Natural killer cell treated with Interleukin-12 subunit alpha and Interleukin-12 subunit beta and Interleukin-15 and Interleukin-18, amount 100 ng/mL, for 72 hours (primary cell): ENCODE measurements around the gene RYR2. TPM values are rescaled to one million over a fixed set of nuclear protein-coding genes. Genes with fewer than 3 reads are reported as not detected.

Source experiments
- ATAC-seq, 2 donors: fragments of 150-1000 bp; cut with Tn5 transposase in 1 of 2; sonication (Bioruptor Pico), chemical (Tn5 transposase) in 1 of 2; 2 replicates each; pipeline ENCODE4 v1.10.0; 2021
- DNase-seq: peaks from one replicate; pipeline ENCODE4 v3.0.0; 2022; ENCODE audit warnings: low spot score
- H3K27ac Mint-ChIP-seq, 2 donors: 1 replicate in 1 of 2; 2 replicates in 1 of 2; pipeline ENCODE4 v1.8.0; 2022; ENCODE audit warnings: mixed read lengths in 2 of 2, mild to moderate bottlenecking in 1 of 2, moderate library complexity in 1 of 2
- H3K27me3 Mint-ChIP-seq, 2 donors: 1 replicate in 1 of 2; 2 replicates in 1 of 2; pipeline ENCODE4 v1.8.0; 2022; ENCODE audit warnings: mixed read lengths in 2 of 2
- H3K36me3 Mint-ChIP-seq: one replicate; pipeline ENCODE4 v1.8.0; 2022; ENCODE audit warnings: mixed read lengths
- H3K4me1 Mint-ChIP-seq, 2 donors: 1 replicate in 1 of 2; 2 replicates in 1 of 2; pipeline ENCODE4 v1.8.0; 2022; ENCODE audit warnings: low read depth in 2 of 2, mixed read lengths in 2 of 2, mild to moderate bottlenecking in 1 of 2
- H3K4me3 Mint-ChIP-seq: one replicate; pipeline ENCODE4 v1.8.0; 2022; ENCODE audit warnings: mixed read lengths
- H3K9me3 Mint-ChIP-seq: 2 replicates; pipeline ENCODE4 v1.8.0; 2022; ENCODE audit warnings: mixed read lengths
- total RNA-seq, 2 donors: library from RNA; stranded (reverse); gene quantifications; one replicate each; pipeline ENCODE4 v1.2.3, GENCODE V29; 2022

RYR2 gene
- under 1 TPM in 1 of 2 donors, not detected in 1; 0.05 TPM for total RNA-seq

DNA sequence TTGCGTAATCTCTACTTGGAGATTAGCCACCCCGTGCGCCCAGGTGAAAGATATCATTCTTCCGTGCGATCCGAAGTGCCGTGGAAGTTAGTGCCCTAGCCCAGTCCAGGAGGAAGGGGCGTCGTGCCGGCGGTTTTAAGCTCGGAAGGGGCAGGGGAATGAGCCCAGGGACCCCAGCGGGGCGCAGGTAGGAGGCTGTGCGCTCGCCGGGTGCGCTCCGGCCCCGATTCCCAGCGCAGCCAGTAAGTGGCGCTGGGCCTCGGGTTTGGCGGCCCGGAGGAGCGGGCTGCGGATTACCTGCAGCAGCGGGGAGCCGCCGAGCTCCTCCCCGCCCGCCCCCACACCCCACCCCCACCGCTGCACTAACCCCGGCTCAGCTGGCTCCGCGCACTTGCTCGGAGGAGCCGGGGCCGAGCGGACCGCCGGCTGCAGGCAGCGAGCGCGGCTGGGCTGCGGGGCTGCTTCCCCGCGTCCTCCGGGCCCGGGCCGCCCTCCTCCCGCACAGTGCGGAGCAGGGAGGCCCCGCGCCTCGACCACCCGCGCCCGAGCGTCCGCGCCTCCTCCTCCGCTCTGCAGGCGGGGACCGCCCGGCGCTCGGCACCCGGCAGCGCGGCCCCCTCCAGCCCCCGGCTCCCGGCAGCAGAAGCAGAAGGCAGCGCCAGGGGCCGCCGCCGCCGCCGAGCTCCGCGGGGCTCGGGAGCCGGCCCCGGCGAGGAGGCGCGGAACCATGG, at the start of gene RYR2:
Gene RYR2, plus strand, starts transcription at position 390 of the 731 bp plus-strand sequence. Its CDS starts 338 bp downstream, at position 728.
- no peak for DNase-seq
- Mint-ChIP-seq H3K27ac (no peak within 1 kb of the TSS), H3K36me3 (peaks cover 4% of the 10 kb centered on the region), H3K4me3 (no peak within 1 kb of the TSS), H3K9me3 (no peaks in the 10 kb centered on the region), H3K4me1 (peaks cover 3 to 4% of the 10 kb centered on the region in 2 donors), H3K27me3 (peaks cover 18 to 26% of the 10 kb centered on the region in 2 donors)
- no peak for ATAC-seq

DNA sequence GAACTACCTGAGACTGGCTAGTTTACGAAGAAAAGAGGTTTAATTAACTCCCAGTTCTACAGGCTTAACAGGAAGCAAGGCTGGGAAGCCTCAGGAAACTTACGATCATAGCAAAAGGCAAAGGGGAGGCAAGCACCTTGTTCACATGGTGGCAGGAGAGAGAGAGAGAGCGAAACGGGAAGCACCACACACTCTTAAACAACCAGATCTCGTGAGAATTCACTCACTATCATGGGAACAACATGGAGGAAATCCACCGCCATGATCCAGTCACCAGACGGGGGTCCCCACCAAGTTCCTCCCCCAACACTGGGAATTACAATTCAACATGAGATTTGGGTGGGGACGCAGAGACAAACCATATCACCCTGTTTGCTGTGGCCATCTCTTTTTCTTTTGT, 49.5 kb upstream of the RYR2 start:
- H3K9me3 Mint-ChIP-seq, result peaks cover 11% of the 10 kb centered on the region
- peaks cover 3 to 32% of the 10 kb centered on the region in 2 donors for H3K27me3 Mint-ChIP-seq
- no peak overlapping the region for H3K27ac Mint-ChIP-seq
- H3K36me3 Mint-ChIP-seq, result no peaks in the 10 kb centered on the region
- H3K4me3 Mint-ChIP-seq, result no peak overlapping the region
- DNase-seq (no peak), ATAC-seq (no peak)
- H3K4me1 Mint-ChIP-seq, result no peaks in the 10 kb centered on the region

DNA sequence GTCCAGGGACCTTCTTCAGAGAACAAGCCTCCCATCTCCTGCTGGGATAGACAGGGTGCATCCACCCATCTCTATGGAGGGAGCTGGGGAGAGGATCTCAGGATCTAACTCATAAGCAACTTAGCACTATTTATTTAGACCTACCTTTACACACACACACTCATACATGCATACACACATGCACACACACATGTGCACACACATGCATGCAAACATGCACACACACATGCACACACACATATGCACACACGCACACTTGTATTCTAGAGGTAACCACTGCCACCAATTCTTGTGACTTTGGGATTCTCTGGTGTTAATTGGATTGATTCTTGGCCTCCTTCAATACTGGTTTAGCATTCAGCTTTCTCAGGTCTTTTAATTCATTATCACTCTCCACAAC, 47.5 kb upstream of the RYR2 start:
- DNase-seq (no peak), ATAC-seq (no peak)
- H3K27me3 Mint-ChIP-seq, result peaks cover 0 to 20% of the 10 kb centered on the region in 2 donors
- H3K4me3 Mint-ChIP-seq, result no peak overlapping the region
- no peaks in the 10 kb centered on the region for H3K4me1 Mint-ChIP-seq
- H3K36me3 Mint-ChIP-seq, result no peaks in the 10 kb centered on the region
- peaks cover 7% of the 10 kb centered on the region for H3K9me3 Mint-ChIP-seq
- no peak overlapping the region for H3K27ac Mint-ChIP-seq

- no peaks in the 10 kb centered on the region for H3K36me3 Mint-ChIP-seq
- DNase-seq (no peak), ATAC-seq (no peak)
- no peaks in the 10 kb centered on the region for H3K9me3 Mint-ChIP-seq
- no peak overlapping the region for H3K4me3 Mint-ChIP-seq
- peaks cover 2 to 10% of the 10 kb centered on the region in 2 donors for H3K27me3 Mint-ChIP-seq
- H3K4me1 Mint-ChIP-seq, result no peaks in the 10 kb centered on the region
- H3K27ac Mint-ChIP-seq, result no peak overlapping the region
Observed at GRCh38 chr1:236997361-236997760, 44.6 kb upstream of the RYR2 start.

- H3K4me3 Mint-ChIP-seq, result no peak overlapping the region
- no peaks in the 10 kb centered on the region for H3K9me3 Mint-ChIP-seq
- DNase-seq, result no peak
- H3K27ac Mint-ChIP-seq, result no peak overlapping the region
- no peaks in the 10 kb centered on the region for H3K4me1 Mint-ChIP-seq
- no peaks in the 10 kb centered on the region for H3K36me3 Mint-ChIP-seq
- H3K27me3 Mint-ChIP-seq, result peaks cover 2 to 10% of the 10 kb centered on the region in 2 donors
- ATAC-seq, result peak; percentile 51 to 52
Observed at GRCh38 chr1:236997882-236998281, 44.1 kb upstream of the RYR2 start.

GRCh38 chr1:236998546-236998945, 43.4 kb upstream of the RYR2 start:
- Mint-ChIP-seq H3K27me3 (peaks cover 2 to 10% of the 10 kb centered on the region in 2 donors), H3K4me1 (no peaks in the 10 kb centered on the region), H3K9me3 (no peaks in the 10 kb centered on the region), H3K4me3 (no peak overlapping the region), H3K27ac (no peak overlapping the region), H3K36me3 (no peaks in the 10 kb centered on the region)
- ATAC-seq, result no peak
- no peak for DNase-seq

DNA sequence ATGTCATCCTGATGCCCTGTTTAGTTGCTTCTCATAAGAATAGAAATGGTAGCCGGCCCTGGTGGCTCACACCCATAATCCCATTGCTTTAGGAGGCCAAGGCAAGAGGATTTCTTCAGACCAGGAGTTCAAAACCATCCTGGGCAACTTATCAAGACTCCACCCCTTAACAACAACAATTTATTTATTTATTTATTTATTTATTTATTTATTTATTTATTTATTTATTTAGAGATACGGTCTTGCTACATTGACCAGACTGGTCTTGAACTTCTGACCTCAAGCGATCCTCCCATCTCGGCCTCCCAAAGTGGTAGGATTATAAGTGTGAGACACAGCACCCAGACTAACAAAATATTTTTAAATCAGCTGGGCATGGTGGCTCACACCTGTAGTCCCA, 41.8 kb upstream of the RYR2 start:
- no peak for DNase-seq
- peaks cover 2 to 6% of the 10 kb centered on the region in 2 donors for H3K27me3 Mint-ChIP-seq
- no peaks in the 10 kb centered on the region for H3K36me3 Mint-ChIP-seq
- no peak overlapping the region for H3K4me3 Mint-ChIP-seq
- no peaks in the 10 kb centered on the region for H3K4me1 Mint-ChIP-seq
- H3K9me3 Mint-ChIP-seq, result no peaks in the 10 kb centered on the region
- ATAC-seq, result no peak
- no peak overlapping the region for H3K27ac Mint-ChIP-seq

DNA sequence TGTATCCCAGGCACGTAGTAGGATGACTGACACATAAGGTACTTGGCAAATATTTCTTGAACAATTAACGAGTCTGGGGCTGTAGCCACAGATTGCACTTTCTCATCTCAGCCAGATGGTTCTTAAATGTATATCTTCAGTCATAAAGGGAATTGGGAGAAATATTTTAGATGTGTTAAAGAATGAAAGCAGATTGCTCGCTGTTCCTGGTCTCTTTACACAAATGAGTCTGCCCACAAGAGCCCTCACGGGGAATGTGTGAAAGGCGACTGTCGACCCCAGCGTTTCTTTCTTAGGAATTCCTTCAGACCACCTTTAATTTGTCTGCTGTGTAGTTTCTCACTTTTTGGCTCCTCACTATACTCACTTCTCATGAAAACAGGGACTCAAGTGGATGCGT, 38.5 kb upstream of the RYR2 start:
- Mint-ChIP-seq H3K27me3 (peaks cover 2 to 6% of the 10 kb centered on the region in 2 donors), H3K27ac (no peak overlapping the region), H3K4me3 (no peak overlapping the region), H3K4me1 (no peaks in the 10 kb centered on the region), H3K9me3 (no peaks in the 10 kb centered on the region), H3K36me3 (no peaks in the 10 kb centered on the region)
- no peak for DNase-seq
- ATAC-seq, result no peak

- no peak for DNase-seq
- Mint-ChIP-seq H3K27ac (no peak within 1 kb of the TSS), H3K36me3 (no peaks in the 10 kb centered on the region), H3K4me1 (no peaks in the 10 kb centered on the region), H3K27me3 (peaks cover 2 to 6% of the 10 kb centered on the region in 2 donors), H3K4me3 (no peak within 1 kb of the TSS), H3K9me3 (no peaks in the 10 kb centered on the region)
- ATAC-seq, result no peak
Observed at GRCh38 chr1:237004116-237004515, 37.9 kb upstream of the RYR2 start, which contains the start of gene MT1HL1. MT1HL1 (minus strand) TSS chr1:237004441; CDS start chr1:237004372, 69 bp downstream.

- no peaks in the 10 kb centered on the region for H3K9me3 Mint-ChIP-seq
- no peak overlapping the region for H3K4me3 Mint-ChIP-seq
- peaks cover 2 to 3% of the 10 kb centered on the region in 2 donors for H3K27me3 Mint-ChIP-seq
- ATAC-seq (no peak), DNase-seq (no peak)
- no peaks in the 10 kb centered on the region for H3K36me3 Mint-ChIP-seq
- no peak overlapping the region for H3K27ac Mint-ChIP-seq
- no peaks in the 10 kb centered on the region for H3K4me1 Mint-ChIP-seq
Observed at GRCh38 chr1:237005674-237006073, 36.3 kb upstream of the RYR2 start.

- DNase-seq (no peak), ATAC-seq (no peak)
- no peaks in the 10 kb centered on the region for H3K9me3 Mint-ChIP-seq
- no peak overlapping the region for H3K27ac Mint-ChIP-seq
- H3K36me3 Mint-ChIP-seq, result no peaks in the 10 kb centered on the region
- H3K4me1 Mint-ChIP-seq, result no peaks in the 10 kb centered on the region
- H3K27me3 Mint-ChIP-seq, result no peaks in the 10 kb centered on the region
- H3K4me3 Mint-ChIP-seq, result no peak overlapping the region
Observed at GRCh38 chr1:237007147-237007881, 34.7 kb upstream of the RYR2 start.

DNA sequence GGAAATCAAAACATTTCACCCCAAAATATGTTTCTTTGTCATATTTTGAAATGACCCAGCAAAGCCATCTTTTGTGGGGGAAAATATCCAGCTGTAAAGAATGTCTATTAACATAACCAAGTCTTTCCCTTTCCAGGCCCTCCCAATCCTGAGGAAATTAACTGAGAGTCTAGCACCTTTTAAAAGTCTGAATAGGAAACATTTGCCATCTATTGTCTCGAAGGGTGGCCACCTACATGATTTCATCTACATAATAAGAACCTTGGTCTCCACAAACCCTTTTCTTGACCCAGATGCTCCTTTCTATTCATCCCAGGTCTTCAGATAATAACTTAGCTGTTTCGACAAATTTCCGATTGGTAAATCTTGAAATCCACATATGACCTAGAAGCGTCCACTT, 32.4 kb upstream of the RYR2 start:
- H3K9me3 Mint-ChIP-seq, result no peaks in the 10 kb centered on the region
- no peak overlapping the region for H3K27ac Mint-ChIP-seq
- H3K4me1 Mint-ChIP-seq, result no peaks in the 10 kb centered on the region
- no peak for ATAC-seq
- H3K36me3 Mint-ChIP-seq, result no peaks in the 10 kb centered on the region
- no peak for DNase-seq
- no peaks in the 10 kb centered on the region for H3K27me3 Mint-ChIP-seq
- H3K4me3 Mint-ChIP-seq, result no peak overlapping the region

- Mint-ChIP-seq H3K27ac (no peak overlapping the region), H3K27me3 (no peaks in the 10 kb centered on the region), H3K9me3 (no peaks in the 10 kb centered on the region), H3K4me1 (no peaks in the 10 kb centered on the region), H3K4me3 (no peak overlapping the region), H3K36me3 (no peaks in the 10 kb centered on the region)
- DNase-seq, result no peak
- ATAC-seq, result no peak
Observed at GRCh38 chr1:237011432-237011831, 30.6 kb upstream of the RYR2 start.

DNA sequence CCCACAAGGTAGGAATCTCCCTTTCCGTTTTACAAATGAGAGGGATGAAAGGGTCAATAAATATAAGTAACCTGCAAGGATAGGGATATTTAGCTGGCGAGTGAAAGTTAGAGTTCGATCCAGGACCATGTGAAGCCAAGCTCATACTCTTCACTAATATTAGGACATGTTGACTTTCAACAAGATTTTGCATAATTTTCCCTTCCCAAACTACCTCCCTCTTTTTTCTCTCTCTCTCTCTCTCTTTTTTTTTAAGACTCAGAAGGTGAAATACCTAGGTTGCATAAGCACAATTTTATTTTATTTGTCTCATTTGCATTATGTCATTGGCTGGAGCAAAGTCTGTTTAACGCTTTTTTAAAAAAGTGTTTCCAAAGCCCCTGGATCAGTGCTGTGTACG, 29.6 kb upstream of the RYR2 start:
- Mint-ChIP-seq H3K4me1 (no peaks in the 10 kb centered on the region), H3K27me3 (no peaks in the 10 kb centered on the region), H3K27ac (no peak overlapping the region), H3K36me3 (no peaks in the 10 kb centered on the region), H3K9me3 (no peaks in the 10 kb centered on the region), H3K4me3 (no peak overlapping the region)
- DNase-seq (no peak), ATAC-seq (no peak)
